GM21515 (cell line): ENCODE data around the gene KCTD12.

Source experiments
- ATAC-seq: cut with Tn5 transposase; IDR thresholded peaks from one replicate; pipeline ENCODE4 v1.9.1; 2021; ENCODE audit not compliant: unreplicated experiment

The KCTD12 gene

DNA sequence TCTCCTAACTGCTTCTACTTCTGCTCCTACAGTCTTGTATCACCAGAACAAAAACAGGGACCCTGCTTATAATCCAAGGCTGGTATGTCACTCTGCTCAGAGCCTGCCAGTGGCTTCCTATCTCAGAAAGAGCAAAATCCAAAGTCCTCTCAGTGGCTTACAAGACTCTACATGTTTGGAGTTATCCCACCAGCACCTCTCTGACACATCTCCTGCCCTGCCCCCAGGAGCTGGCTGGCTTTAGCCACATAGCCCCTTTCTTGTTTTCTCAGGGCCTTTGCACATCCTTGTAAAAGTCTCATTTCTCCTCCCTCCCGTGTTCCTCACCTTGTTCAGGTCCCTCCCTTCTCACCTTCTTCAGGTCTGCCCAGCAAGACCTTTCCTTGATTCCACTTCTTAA, 2.2 kb upstream of the KCTD12 start:
- no peak for ATAC-seq

DNA sequence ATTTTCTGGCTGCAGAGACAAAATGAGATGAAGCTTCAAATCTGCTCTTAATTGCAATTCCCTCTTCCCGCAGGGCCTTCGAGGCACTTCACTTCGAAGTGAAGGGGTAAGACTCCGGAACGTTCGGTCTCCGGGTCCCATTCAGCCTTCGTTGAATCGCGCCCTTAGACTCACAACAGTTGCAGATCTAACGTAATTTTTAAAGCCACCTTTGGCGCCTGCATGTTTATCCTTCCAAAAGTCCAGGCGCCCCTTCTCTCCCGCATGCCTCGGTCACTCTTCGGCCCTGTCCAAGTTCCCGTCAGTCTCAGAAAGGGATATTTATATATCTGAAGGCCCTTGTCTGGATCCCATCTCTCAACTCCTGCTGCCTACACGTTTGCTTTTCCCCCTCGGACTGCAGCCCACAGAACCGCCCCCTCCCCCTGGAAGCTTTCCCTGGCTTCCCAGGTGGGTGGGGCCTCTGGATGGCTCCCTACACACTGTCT, 915 bp upstream of the KCTD12 start:
- ATAC-seq: no peak

DNA sequence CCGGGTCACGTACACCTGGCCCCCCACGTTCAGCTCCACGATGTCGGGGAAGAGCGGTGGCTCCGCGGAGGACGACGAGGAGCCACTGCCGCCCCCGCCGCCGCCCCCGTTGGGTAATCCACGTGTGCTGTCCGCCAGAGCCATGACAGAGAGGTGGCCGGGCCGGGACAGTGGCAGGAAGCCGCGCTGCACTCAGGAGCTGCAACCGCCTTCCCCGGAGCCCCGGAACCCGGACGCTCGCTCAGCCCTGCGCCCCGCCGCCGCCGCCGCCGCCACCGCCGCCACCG, 257 bp downstream of the KCTD12 start:
- ATAC-seq: no peak

DNA sequence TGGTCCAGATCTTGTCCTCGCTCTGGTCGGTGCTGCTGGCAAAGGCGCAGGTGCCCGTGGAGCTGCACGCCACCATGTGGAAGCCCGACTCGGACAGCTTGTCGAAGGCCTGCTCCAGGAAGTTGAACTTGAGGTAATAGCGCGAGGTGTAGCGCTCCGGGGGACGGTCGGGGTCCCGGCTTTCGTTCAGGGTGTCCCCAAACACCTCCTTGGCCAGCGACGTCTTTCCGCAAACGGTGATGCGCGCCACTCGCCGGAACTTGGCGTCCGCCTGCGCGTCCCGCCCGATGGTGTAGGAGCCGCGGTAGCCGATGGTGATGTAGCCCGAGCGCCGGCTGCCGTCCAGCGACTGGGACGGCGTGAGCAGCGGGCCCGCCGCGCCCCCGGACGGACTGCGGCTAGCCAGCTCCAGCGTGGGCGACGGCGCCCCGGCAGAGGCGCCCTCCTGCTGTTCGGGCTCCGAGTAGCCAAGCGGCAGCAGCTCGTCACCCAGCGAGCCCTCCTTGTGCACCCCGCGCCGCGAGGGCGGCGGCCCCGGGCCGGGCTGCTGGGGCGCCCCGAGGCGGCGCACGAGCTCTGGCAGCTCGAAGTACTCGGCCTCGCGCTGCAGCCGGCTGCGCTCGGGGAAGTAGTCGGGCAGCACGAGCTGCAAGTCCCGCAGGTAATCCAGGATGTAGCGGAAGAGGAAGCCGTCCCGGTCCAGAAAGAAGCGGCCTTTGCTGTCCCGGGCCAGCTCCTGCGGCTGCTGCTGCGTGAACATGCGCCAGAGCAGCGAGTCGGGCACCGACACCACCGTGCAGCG, 801 bp downstream of the KCTD12 start:
- ATAC-seq: peak; percentile 43

DNA sequence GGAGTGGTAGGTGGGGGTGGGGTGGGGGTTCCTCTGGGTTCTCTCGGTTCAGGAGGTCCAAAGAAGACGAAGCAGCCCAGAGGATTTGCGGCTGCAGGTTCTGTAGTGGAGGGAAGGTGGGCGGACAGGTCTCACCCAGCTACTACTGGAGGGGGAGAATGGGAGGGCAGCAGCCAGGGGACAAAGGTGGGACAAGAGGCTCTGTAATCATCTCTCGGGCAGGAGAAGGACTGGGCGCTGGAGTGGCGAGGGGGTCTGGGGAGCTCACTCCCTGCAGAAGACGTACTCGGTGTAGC, 1.4 kb downstream of the KCTD12 start:
- ATAC-seq: no peak

DNA sequence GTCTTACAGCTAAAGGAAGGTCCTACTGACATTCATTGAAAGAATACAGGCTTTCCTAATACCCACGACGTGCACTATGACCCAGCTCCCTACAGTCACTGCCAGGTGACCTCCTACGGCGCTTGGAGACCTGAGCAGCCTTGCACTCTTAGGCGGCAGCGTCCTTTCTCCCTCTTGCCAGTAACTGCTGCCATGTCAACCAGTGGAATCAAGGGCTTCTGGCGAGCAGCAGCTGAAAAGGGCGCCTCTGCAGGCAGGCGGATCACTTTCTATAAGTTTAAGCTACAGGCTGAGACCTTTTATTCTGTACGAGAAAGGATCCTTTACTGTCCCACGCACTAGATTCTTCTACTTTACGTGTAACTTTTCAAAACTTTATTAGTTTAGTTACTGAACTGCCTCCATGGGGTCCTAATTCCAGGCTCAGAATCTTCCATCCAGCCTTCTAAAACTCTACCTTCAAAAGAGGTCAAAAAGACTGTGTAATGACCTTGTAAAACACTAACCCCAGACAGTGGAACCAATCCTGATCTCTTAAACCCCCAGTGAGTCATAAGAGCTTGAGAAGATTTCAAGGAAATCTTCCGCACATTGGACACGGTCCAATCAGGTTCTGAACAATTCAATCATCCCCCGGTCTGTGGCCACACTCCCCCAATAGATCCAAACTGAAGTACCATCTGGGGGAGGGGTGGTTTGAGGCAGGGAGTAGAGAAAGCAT, 1.9 kb downstream of the KCTD12 start:
- ATAC-seq: peak; percentile 22

DNA sequence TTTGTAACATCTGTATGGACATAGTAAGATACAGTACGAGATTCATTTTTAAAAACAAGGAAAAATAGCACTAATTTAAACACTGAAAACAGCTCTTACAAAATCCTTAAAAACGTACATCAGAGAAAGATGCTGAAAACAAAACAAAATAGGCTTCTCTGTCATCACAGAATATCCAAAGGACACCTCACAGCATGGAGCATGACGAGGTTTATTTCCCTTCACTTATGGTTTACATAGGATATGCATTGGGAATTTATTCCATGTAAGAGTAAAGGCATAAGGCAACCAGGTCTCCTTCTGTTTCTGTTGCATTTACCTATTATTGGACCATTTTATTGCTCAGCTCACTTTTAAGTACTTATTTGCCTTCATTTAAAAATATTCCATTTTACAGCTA, 3.0 kb downstream of the KCTD12 start:
- ATAC-seq: no peak

DNA sequence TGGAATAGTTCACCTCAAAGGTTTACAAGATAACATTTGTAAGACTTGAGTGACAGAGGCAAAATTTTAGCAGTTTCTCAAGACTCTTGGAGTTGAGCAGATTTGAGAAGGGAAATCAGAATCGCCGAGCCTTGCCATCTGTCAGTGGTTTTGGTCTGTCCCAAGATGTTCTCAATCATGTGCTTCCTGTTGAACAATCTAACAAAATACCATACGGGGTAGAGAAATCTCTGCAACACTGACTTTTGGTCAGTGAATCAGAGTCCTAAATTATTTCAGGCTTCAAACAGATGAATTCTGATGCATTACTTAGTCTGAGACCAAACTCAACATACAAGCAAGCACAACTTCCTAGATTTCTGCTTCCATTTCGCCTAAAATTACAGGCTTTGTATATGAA, 3.8 kb downstream of the KCTD12 start:
- no peak for ATAC-seq

DNA sequence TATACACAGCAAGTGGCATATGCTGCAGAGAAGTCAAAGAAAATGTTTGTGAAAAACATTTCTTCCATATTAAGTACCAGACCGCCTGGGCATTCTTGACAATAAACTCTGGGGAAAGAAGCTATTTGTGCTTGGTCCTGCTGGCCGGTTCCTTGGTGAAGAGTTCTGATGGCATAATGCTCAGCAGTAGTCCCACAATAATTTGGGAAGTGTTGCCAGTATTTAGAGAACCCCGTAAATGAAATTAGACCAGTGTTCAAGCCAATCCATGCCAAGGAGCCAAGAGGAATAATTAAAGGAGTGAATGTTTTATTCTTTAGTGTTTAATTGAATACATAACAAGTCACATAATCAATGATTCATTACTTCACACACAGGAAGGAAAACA, 6.3 kb downstream of the KCTD12 start:
- ATAC-seq: peak; percentile 17

DNA sequence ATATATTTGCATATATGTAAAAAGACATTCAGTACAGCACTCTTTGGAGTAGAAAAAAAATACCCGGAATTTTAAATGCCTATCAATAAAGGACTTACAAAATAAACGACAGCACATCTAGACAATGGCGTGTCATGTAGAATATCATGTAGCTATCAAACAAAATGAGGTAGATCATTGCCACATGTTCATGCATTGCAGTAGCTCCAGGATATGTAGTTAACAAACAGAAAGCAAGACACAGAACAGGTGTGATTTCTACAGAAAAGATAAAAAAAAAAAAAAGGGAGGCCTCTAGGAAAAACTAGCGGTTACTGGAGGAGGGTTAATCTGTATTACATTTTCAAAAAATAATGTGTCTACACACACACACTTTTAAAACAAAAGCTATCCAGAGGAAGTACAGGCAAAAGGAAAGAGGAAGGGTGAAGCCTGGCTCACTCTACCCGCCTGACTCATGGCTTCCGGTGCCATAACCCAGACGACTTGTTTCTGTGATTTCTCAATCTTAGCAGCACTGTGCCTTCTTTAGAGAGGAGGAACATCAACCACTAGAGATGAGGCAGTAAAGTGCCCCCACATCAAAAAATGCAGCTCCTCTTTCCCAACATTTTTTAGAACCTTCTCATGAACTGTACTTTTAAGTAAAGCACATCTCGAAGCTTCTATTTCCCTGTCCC, 6.9 kb downstream of the KCTD12 start:
- peak; percentile 92 for ATAC-seq

DNA sequence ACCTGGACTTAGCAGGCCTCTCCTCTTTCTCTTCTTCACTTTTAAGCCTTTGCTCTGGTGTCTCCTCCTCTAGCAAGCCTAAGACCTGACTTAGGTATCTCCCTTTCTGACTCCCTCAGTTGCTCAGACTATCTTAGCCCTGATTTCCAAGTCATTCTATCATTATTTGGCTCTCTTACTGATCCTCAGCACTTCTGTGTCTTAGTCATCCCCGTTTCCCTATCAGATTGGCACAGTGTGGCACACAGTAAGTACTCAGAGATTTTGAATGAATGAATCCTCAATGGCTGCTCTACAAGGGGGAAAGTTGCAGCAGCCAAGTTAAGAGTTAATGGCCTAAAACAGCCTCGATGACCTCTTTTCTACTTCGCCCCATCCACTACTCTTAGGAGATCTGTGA, 8.2 kb downstream of the KCTD12 start:
- ATAC-seq: no peak

DNA sequence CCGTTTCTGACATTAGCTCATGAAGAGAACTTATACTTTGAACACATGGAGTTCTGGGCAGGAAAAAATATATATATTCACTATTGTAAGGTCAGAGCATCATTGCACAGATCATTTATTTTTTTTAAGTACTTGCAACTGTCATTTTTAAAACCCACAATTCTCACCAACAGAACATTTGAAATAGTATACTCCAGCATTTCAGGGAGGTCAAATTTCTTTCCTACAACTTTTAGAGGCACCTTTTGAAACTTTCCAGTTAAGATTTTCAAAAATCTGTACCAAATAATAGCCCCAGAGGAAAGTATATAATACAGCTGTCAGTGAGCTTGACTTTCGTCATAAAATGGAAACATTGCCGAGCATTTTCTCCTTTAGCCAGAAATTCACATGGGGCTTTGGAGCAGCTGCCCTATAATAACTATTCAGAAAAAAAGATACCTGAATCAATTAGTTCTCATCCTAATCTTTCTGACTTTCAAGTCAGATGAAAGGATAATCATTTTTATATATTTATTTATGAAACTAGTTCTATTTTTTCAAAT, 10.9 kb downstream of the KCTD12 start:
- no peak for ATAC-seq

DNA sequence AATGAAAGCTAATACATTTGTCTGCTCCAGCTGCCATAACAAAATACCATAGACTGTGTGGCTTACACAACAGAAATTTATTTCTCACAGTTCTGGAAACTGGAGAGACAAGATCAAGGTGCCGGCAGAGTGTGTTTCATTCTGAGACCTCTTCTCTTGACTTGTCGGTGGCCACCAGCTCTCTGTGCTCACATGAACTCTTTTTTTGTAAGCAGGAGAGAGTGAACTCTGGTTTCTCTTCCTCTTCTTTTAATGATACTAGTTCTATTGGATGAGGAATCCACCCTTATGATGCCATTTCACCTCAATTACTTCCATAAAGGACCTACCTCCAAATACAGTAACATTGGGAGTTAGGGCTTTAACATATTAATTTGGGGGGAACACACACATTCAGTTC, 11.7 kb downstream of the KCTD12 start:
- ATAC-seq: peak; percentile 78

DNA sequence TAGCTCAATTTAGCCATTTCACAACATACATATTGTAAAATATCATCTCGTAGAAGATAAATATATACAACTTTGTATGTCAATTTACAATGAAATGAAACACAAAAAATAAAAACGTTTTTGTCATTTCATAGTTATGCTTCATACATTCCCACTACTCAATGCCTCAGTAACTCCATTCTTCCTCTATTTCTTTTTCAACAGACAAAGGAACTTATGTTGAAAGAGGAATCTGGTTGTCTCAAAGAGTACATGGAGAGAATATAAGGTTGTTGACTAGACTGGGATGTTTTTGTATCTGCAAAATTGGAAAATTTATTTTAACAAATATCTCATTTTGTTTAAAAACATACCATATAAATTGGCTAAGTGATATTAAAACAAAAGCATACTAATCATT, 12.8 kb downstream of the KCTD12 start:
- ATAC-seq: no peak

DNA sequence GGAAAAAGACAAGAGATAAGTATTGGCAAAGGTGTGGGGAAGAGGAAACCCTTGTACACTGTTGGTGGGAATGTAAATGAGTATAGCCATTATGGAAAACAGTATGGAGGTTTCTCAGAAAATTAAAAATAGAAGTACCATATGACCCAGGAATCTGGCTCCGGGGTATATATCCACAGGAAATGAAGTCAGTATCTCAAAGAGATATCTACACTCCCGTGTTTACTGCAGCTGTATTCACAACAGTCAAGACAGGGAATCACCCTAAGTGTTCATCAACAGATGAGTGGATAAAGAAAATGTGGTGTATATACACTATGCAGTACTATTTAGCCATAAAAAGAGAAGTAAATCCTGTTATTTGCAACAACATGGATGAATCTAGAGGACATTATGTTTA, 13.5 kb downstream of the KCTD12 start:
- ATAC-seq: no peak

DNA sequence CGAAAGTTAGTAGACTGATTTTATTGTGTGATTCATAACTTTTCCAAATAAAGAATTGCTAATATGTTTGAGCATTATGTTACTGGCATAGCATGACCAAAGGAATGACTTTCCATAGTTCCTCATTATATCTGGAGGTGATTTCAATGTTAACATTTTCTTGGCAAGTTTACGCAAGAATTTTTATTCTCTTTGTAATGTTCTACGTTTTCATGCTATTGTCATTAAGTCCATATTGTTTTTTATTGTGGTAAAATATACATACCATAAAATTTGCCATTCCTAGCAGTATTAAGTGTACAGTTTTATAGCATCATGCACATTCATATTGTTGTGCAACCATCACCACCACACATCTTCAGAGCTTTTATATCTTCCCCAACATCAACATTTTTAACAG, 14.8 kb downstream of the KCTD12 start:
- ATAC-seq: no peak

DNA sequence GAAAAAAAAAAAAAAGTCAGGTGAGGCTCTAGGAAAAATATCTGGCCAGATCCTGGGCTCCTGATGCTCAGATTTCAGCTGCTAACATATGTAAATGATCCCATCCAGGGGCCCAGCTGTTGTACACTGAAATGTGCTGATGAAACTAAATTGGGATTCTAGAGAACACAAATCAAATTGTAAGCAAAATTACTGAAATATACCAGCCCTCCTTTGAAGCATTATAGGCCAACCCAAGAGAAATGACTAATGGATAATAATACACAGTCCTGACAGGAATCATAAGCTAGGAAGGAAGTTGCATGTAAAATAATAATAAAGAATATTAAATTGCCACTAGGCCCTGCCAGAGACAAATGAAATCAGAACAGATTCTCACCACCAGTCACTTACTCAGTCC, 17.8 kb downstream of the KCTD12 start:
- no peak for ATAC-seq

DNA sequence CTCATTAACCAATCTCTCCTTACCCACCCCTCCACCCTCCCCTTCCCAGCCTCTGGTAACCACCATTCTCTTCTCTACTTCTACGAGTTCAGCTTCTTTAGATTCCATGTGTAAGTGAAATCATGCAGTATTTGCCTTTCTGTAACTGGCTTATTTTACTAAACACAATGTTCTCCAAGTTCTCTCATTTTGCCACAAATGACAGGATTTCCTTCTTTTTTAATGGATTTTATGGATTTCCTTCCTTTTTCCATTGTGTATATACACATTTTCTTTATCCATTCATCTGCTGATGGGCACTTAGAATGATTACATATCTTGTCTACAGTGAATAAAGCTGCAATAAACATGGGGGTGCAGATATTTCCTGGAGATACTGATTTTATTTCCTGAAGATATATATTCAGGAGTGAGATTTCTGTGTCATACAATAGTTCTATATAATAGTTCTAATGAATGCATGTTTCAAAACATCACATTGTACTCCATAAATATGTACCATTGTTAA, 20.2 kb downstream of the KCTD12 start:
- no peak for ATAC-seq

DNA sequence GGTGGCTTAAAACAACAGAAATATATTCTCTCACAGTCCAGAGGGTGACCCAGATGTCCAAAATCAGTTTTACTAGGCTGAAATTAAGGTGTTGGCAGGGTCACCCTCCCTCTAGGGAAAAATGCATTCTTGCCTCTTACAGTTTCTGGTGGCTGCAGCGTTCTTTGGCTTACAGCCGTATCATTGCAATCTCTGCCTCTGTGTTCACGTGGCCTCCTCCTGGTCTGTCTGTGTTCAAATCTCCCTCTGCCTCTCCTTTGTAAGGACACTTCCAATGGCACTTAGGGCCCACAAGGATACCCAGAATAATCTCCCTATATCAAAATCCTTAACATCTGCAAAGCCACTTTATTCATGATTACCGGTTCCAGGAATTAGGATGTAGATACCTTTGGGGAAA, 21.1 kb downstream of the KCTD12 start:
- ATAC-seq: no peak

DNA sequence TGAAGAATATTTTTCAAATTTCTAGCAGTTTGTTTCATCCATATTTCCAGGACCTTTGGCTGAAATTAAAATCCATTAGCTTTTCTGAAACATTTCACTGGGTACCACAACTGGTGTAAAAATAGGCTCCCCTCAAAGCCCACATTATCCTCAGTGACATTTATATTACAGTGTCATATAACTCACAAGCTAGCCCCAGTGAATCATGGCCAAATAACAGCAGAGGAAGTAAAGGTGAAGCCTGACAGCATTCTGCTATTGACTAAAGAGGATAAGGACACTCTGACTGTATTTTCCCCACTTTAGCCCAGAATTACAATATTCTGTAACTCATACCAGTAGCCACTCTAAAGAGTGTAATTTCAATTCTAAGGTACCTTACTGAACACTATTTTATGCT, 21.9 kb downstream of the KCTD12 start:
- ATAC-seq: no peak

DNA sequence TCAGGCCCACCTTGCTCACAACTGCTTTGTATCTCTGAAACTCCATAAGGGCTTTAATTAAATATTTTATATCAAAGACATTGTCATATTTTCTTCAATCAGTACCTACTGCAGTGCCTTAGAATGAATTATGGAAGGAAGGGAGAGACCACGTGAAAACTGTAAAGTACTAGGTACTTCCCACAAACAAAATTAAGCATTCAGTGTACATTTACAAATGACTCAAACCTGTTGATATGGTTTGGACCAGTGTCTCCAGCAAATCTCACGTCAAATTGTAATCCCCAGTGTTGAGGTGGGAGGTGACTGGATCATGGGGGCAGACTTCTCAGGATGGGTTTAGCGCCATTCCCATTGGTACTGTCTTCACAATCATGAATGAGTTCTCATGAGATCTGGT, 23.2 kb downstream of the KCTD12 start:
- no peak for ATAC-seq

DNA sequence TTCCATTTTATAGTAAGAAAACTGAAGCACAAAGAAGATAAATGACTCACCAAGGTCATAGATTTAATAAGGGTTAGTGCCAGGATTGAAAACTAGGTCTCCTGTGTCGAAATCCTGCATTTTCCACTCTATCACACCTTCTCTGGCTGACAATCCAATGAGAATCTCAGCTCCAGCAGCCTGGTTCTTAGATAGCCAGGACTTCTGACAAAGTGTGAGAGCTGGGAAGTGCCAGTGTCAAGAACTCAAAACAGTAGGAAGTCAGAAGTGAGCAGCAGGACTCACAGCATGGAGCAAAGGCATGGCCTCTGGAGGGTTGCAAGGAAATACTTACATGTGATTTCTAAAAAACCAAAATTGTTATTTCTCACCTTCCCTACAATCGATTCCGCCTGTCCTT, 24.3 kb downstream of the KCTD12 start:
- no peak for ATAC-seq
